Activated CD8-positive, alpha-beta T cell treated with anti-CD3 and anti-CD28 coated beads, Interleukin-2, amount 10 ng/mL, durations not matched to agents 7 days and 5 days (primary cell): ENCODE measurements around the gene ATG14. TPM values are rescaled to one million over a fixed set of nuclear protein-coding genes. Genes with fewer than 3 reads are reported as not detected.

ENCODE experiments used
- ATAC-seq: fragments of 150-1000 bp; cut with Tn5 transposase; one replicate; pipeline ENCODE4 v1.10.0; 2021; ENCODE audit warnings: moderate library complexity
- CTCF ChIA-PET: fragments of 350-600 bp; sonication (Branson Sonifier 250); formaldehyde crosslinking; loops from one replicate; lab custom pipeline; 2021; ENCODE audit warnings: antibody characterized with exemption; lab: Charles Lee
- POLR2A ChIA-PET: fragments of 350-600 bp; sonication (Branson Sonifier 250); formaldehyde crosslinking; loops from one replicate; lab custom pipeline; 2021; ENCODE audit warnings: antibody characterized with exemption; lab: Charles Lee
- DNase-seq: peaks from one replicate; pipeline ENCODE4 v3.0.0-alpha.2; 2020
- H3K27ac Mint-ChIP-seq: one replicate; pipeline ENCODE4 v1.8.0; 2021; ENCODE audit warnings: mild to moderate bottlenecking, mixed read lengths
- H3K27me3 Mint-ChIP-seq: one replicate; pipeline ENCODE4 v1.8.0; 2021; ENCODE audit warnings: low read depth, mixed read lengths
- H3K36me3 Mint-ChIP-seq: one replicate; pipeline ENCODE4 v1.8.0; 2021; ENCODE audit warnings: low read depth, mixed read lengths
- H3K4me1 Mint-ChIP-seq: one replicate; pipeline ENCODE4 v1.8.0; 2021; ENCODE audit warnings: low read depth, mixed read lengths
- H3K4me3 Mint-ChIP-seq: one replicate; pipeline ENCODE4 v1.8.0; 2021; ENCODE audit warnings: mild to moderate bottlenecking, mixed read lengths
- H3K9me3 Mint-ChIP-seq: one replicate; pipeline ENCODE4 v1.8.0; 2022; ENCODE audit warnings: mixed read lengths; ENCODE audit not compliant: insufficient read depth
- total RNA-seq, 2 experiments: library from RNA; stranded (reverse); gene quantifications; one replicate each; pipeline ENCODE4 v1.2.3, GENCODE V29; 2021

The ATG14 gene
- total RNA-seq, 2 experiments from 2014 or later, result 4.4 to 4.6 TPM

DNA sequence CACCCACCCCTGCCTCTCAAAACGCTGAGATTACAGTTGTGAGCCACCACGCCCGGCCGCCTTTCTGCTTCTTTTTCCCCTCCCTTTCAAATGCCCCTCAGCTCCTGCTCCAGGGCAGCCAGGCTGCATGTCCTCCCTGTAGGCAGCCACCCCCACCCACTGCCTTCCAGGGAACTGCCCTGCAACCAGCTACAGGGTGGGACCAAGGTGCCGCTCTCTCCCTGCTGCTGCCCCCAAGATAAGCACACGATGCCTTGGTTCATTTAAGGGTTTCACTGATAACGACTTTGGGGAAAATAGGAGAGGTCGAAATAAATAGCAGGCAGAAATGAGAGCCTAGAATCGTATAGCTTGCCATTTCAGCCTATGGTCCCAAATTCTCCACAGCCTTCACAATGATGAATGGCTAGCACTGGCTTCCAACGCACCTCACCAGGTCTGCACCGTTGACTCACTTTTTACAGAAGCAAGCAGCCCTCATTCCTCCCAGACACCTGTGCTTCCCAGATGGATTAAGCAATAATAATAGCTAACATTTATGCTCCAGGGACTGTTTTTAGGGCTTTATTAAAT is 40.7 kb downstream of the ATG14 start:
- ChIA-PET POLR2A (interaction anchor here (0.6 kb wide), 1 partner anchor 28 kb away, joined by 3 read pairs; no protein-coding TSS in a partner anchor), CTCF (interaction anchor here (3.3 kb wide), 1 partner anchor 17 kb away, joined by 14 read pairs; no protein-coding TSS in a partner anchor)
- Mint-ChIP-seq H3K27me3 (no peaks in the 10 kb centered on the region), H3K27ac (no peak overlapping the region), H3K4me3 (no peak overlapping the region), H3K9me3 (no peaks in the 10 kb centered on the region), H3K36me3 (peaks cover 25% of the 10 kb centered on the region), H3K4me1 (peaks cover 19% of the 10 kb centered on the region)
- DNase-seq (no peak), ATAC-seq (no peak)

DNA sequence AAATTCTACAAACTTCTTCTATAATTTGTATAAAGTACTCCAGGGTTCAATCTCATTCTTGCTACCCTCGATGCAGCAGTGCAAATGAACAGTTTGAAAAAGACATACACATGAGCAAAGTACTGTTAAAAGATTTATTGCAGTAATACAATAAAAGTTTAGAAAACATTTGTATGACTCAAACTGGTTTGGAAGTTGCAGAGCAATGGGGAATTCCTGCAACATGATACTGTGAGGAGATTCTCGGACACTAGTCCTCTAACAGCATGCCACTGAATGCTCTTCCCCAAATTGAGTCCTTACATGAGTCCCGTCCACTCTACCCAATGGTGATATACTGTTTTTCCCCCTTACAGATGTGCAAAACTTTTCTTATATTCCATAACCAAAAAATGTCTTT is 45.4 kb downstream of the ATG14 start:
- DNase-seq, result no peak

DNA sequence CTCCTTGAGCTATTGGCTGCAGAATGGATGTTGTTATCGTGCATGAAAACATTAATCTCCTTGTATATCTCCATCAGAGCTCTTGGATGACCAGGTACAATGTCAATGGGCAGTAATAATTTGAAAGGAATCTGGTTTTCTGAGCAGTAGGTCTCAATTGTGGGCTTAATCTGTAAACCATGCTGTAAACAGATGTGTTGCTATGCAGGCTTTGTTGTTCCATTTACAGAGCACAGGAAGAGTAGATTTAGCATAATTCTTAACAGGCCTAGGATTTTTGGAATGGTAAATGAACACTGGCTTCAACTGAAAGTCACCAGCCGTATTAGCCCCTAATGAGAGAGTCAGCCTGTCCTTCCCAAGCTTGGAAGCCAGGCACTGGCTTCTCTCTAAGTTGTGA is 50.4 kb downstream of the ATG14 start:
- Mint-ChIP-seq H3K27me3 (no peaks in the 10 kb centered on the region), H3K4me1 (peaks cover 5% of the 10 kb centered on the region), H3K36me3 (peaks cover 6% of the 10 kb centered on the region), H3K27ac (no peak overlapping the region), H3K4me3 (no peak overlapping the region), H3K9me3 (no peaks in the 10 kb centered on the region)
- ChIA-PET CTCF (interaction anchor here (0.9 to 2.8 kb wide), 7 partner anchors 9 to 116 kb away, joined by 3 to 10 read pairs (median 4); partner anchors contain the start of gene FBXO34), POLR2A (interaction anchor here (0.6 kb wide), 1 partner anchor 13 kb away, joined by 3 read pairs; no protein-coding TSS in a partner anchor)
- DNase-seq (no peak), ATAC-seq (no peak)

More for the DNA sequence above, 45.4 kb downstream of the ATG14 start:
- POLR2A ChIA-PET, result no interaction called here
- Mint-ChIP-seq H3K27ac (no peak overlapping the region), H3K9me3 (no peaks in the 10 kb centered on the region), H3K36me3 (peaks cover 22% of the 10 kb centered on the region), H3K4me3 (no peak overlapping the region), H3K4me1 (no peaks in the 10 kb centered on the region), H3K27me3 (no peaks in the 10 kb centered on the region)
- CTCF ChIA-PET, result interaction anchor here (0.9 to 2.4 kb wide), 3 partner anchors 71 to 96 kb away, joined by 3 to 9 read pairs (median 3); no protein-coding TSS in a partner anchor
- ATAC-seq, result no peak

DNA sequence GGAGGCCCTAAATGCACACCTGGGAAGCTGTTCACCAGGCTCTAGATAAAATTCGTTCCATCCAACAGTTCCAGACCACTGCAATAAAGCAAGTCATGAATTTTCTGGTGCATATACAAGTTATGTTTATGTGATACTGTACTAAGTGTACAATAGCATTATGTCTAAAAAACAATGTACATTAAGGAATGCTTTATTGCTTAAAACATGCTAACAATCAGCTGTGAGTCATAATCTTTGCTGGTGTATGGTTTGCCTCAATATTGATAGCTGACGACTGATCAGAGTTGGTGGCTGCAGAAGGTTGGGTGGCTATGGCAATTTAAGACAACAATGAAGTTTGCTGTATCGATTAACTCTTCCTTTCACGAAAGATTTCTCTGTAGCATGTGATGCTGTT is 52.3 kb downstream of the ATG14 start:
- CTCF ChIA-PET, result interaction anchor here (0.9 to 2.8 kb wide), 2 partner anchors 89 kb away, joined by 3 to 10 read pairs; partner anchors contain the start of gene FBXO34
- peaks cover 8% of the 10 kb centered on the region for H3K4me1 Mint-ChIP-seq
- POLR2A ChIA-PET, result no interaction called here
- no peak overlapping the region for H3K4me3 Mint-ChIP-seq
- DNase-seq, result no peak
- peaks cover 2% of the 10 kb centered on the region for H3K36me3 Mint-ChIP-seq
- H3K27me3 Mint-ChIP-seq, result no peaks in the 10 kb centered on the region
- H3K9me3 Mint-ChIP-seq, result no peaks in the 10 kb centered on the region
- no peak overlapping the region for H3K27ac Mint-ChIP-seq
- ATAC-seq, result no peak

DNA sequence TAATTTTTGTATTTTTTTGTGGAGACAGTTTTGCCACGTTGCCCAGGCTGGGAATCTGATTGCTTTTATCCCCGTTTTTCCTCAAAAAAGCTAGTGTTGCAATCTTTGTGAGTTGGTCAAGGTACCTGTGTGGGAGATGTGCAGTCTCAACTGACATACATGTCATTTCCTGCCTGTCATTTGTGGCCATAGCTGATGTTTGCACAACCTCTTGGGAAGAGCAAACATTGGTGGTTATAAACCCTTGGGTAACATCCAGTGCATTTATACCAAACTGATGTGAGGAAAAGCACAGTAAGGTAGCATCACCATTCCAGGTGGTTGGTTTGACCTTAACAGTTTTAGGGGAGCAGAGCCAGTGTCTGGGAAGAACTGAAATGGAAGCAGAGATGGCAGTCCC is 54.7 kb downstream of the ATG14 start:
- no peak overlapping the region for H3K4me3 Mint-ChIP-seq
- H3K27me3 Mint-ChIP-seq, result no peaks in the 10 kb centered on the region
- H3K4me1 Mint-ChIP-seq, result peaks cover 17% of the 10 kb centered on the region
- ChIA-PET POLR2A (interaction anchor here (0.9 kb wide), 1 partner anchor 18 kb away, joined by 3 read pairs; no protein-coding TSS in a partner anchor), CTCF (interaction anchor here (0.7 to 4.2 kb wide), 8 partner anchors 18 to 145 kb away, joined by 3 to 121 read pairs (median 16); partner anchors contain the start of gene FBXO34)
- no peaks in the 10 kb centered on the region for H3K9me3 Mint-ChIP-seq
- no peak overlapping the region for H3K27ac Mint-ChIP-seq
- ATAC-seq (no peak), DNase-seq (no peak)
- H3K36me3 Mint-ChIP-seq, result peaks cover 3% of the 10 kb centered on the region

DNA sequence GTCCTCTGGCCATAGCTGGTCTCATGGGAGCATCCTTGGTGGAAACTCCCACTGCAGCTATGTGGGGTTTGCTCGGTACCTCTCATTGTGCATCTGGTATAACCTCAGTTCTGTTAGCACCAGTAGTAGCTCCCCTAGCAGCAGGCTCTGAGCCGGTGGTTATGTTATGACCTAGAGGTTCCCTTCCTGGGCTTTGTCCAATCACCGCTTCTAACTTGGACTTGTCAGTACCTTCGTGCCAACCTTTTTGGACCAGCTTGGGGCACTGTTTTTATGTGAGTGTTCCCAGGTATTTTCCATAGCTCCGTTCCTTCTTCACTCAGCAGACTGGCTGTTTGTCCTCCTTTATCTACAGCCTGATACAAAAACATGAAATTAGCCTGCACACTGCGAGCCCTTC is 55.7 kb downstream of the ATG14 start:
- H3K4me1 Mint-ChIP-seq, result peaks cover 17% of the 10 kb centered on the region
- CTCF ChIA-PET, result interaction anchor here (1.2 to 4.2 kb wide), 10 partner anchors 10 to 144 kb away, joined by 3 to 121 read pairs (median 14); partner anchors contain the start of gene FBXO34
- POLR2A ChIA-PET, result interaction anchor here (0.7 to 1.7 kb wide), 2 partner anchors 16 to 17 kb away, joined by 3 to 4 read pairs; no protein-coding TSS in a partner anchor
- H3K9me3 Mint-ChIP-seq, result no peaks in the 10 kb centered on the region
- no peak overlapping the region for H3K27ac Mint-ChIP-seq
- no peaks in the 10 kb centered on the region for H3K27me3 Mint-ChIP-seq
- no peak for DNase-seq
- H3K4me3 Mint-ChIP-seq, result no peak overlapping the region
- ATAC-seq, result no peak
- peaks cover 4% of the 10 kb centered on the region for H3K36me3 Mint-ChIP-seq

DNA sequence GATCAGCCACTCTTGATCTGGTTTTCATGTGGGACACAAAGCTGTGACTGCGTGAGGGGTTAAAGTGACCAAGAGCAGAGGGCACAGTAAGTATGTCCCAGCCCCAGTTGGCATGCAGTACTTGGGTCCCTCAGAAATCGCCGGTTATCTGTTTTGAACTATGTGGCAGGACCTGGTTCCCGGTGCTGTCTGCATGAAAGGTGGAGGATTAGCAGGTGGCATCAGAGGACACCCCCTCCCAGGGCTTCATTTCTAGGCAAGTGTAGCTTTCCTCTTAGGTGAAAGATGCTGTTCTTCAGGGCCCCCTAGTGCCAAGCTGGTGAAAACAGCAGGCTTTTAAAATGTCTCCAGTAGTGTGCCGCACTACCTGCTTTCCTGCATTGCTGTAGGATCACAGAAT is 57.1 kb downstream of the ATG14 start:
- ATAC-seq (peak; percentile 90), DNase-seq (peak; percentile 72)
- H3K4me3 Mint-ChIP-seq, result no peak overlapping the region
- H3K36me3 Mint-ChIP-seq, result peaks cover 9% of the 10 kb centered on the region
- ChIA-PET POLR2A (interaction anchor here (0.7 to 1.8 kb wide), 7 partner anchors 14 to 303 kb away, joined by 3 to 10 read pairs (median 3); partner anchors contain the start of gene DLGAP5), CTCF (interaction anchor here (0.6 to 4.2 kb wide), 46 partner anchors 8 to 957 kb away, joined by 3 to 121 read pairs (median 4); partner anchors contain the start of genes ATG14, CDKN3, DLGAP5 and FBXO34)
- H3K27me3 Mint-ChIP-seq, result no peaks in the 10 kb centered on the region
- peaks cover 20% of the 10 kb centered on the region for H3K4me1 Mint-ChIP-seq
- H3K9me3 Mint-ChIP-seq, result no peaks in the 10 kb centered on the region
- H3K27ac Mint-ChIP-seq, result peak overlapping the region; percentile 66

DNA sequence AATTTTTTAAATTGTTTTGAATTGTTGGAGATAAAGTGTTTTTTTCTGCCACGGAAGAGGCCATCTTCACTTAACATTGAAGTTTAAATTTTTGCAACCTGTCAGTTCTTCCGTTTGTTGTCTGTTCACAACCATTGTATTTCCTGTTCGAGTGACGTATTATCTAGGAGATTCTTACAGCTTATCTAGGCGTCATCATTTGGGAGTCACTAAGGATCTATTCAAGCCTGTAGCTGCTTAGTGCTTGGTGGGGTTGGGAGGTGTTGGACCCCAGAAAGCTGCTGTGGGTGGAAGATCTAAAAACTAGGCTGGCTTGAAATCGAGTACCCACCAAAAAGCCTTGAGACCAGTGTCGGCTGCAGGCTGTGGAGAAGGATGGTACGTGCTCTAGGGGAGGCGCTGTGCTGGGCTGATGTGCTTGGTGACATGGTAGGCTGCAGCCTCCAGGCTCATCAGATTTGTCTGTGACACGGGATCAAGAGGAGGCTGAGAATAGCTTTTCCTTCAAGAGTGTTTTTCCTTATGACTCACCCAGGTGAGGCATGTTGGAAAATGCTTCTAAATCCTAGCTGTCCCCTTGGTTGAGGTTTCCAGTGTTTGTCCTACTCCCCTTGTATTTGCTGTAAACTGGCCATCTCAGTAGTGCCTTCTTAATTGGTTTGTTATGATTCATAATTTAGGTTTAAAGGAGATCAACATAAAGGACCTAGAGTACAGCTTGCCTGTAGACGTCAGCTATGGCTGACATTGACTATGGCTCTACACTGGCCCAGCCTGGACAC is 57.8 kb downstream of the ATG14 start:
- H3K27ac Mint-ChIP-seq, result peak overlapping the region; percentile 67
- ChIA-PET POLR2A (interaction anchor here (0.7 to 1.8 kb wide), 6 partner anchors 14 to 302 kb away, joined by 3 to 10 read pairs (median 3); partner anchors contain the start of gene DLGAP5), CTCF (interaction anchor here (0.6 to 4.2 kb wide), 45 partner anchors 8 to 957 kb away, joined by 3 to 121 read pairs (median 5); partner anchors contain the start of genes ATG14, CDKN3, DLGAP5 and FBXO34)
- DNase-seq (no peak), ATAC-seq (peak; percentile 23)
- H3K4me1 Mint-ChIP-seq, result peaks cover 25% of the 10 kb centered on the region
- H3K27me3 Mint-ChIP-seq, result no peaks in the 10 kb centered on the region
- H3K9me3 Mint-ChIP-seq, result no peaks in the 10 kb centered on the region
- peaks cover 9% of the 10 kb centered on the region for H3K36me3 Mint-ChIP-seq
- H3K4me3 Mint-ChIP-seq, result peak overlapping the region; percentile 52

DNA sequence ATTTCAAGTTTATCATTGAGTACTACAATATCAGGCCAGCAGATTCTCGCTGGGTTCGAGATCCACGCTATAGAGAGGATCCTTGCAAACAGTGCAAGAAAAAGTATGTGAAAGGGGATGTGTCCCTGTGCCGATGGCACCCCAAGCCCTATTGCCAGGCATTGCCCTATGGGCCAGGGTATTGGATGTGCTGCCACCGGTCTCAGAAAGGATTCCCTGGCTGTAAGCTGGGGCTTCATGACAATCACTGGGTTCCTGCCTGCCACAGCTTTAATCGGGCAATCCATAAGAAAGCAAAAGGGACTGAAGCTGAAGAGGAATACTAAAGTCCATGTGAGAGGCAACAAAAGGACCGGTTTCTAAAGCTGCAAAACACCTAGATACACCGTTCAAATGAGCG is 59.4 kb downstream of the ATG14 start:
- ChIA-PET POLR2A (interaction anchor here (0.6 kb wide), 1 partner anchor 15 kb away, joined by 3 read pairs; no protein-coding TSS in a partner anchor), CTCF (interaction anchor here (0.6 to 4.3 kb wide), 7 partner anchors 9 to 139 kb away, joined by 3 to 19 read pairs (median 4); no protein-coding TSS in a partner anchor)
- H3K36me3 Mint-ChIP-seq, result peaks cover 9% of the 10 kb centered on the region
- H3K4me1 Mint-ChIP-seq, result peaks cover 34% of the 10 kb centered on the region
- H3K4me3 Mint-ChIP-seq, result no peak overlapping the region
- no peaks in the 10 kb centered on the region for H3K9me3 Mint-ChIP-seq
- ATAC-seq (no peak), DNase-seq (no peak)
- H3K27me3 Mint-ChIP-seq, result no peaks in the 10 kb centered on the region
- no peak overlapping the region for H3K27ac Mint-ChIP-seq

DNA sequence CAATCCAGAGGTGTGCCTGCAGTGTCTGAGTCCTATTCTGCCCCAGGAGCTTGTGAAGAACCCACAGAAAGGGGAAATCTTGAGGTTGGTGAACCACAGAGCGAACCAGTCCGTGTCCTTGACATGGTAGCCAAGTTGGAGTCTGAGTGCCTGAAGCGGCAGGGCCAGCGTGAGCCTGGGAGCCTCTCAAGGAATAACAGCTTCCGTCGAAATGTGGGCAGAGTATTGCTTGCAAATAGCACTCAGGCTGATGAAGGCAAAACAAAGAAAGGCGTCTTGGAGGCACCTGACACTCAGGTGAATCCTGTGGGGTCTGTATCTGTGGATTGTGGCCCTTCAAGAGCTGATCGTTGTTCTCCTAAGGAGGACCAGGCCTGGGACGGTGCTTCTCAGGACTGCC is 60.5 kb downstream of the ATG14 start:
- Mint-ChIP-seq H3K27me3 (no peaks in the 10 kb centered on the region), H3K4me3 (no peak overlapping the region), H3K9me3 (no peaks in the 10 kb centered on the region), H3K27ac (no peak overlapping the region), H3K36me3 (peaks cover 9% of the 10 kb centered on the region), H3K4me1 (peaks cover 29% of the 10 kb centered on the region)
- ChIA-PET CTCF (interaction anchor here (1.4 to 4.3 kb wide), 5 partner anchors 17 to 106 kb away, joined by 4 to 19 read pairs (median 8); no protein-coding TSS in a partner anchor), POLR2A (no interaction called here)
- DNase-seq (no peak), ATAC-seq (no peak)

DNA sequence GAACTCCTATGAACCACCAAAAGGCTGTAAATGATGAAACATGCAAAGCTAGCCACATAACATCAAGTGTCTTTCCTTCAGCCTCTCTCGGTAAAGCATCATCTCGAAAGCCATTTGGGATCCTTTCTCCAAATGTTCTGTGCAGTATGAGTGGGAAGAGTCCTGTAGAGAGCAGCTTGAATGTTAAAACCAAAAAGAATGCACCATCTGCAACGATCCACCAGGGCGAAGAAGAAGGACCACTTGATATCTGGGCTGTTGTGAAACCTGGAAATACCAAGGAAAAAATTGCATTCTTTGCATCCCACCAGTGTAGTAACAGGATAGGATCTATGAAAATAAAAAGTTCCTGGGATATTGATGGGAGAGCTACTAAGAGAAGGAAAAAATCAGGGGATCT is 61.2 kb downstream of the ATG14 start:
- H3K27ac Mint-ChIP-seq, result no peak overlapping the region
- H3K36me3 Mint-ChIP-seq, result peaks cover 9% of the 10 kb centered on the region
- ChIA-PET CTCF (interaction anchor here (0.7 to 4.3 kb wide), 12 partner anchors 10 to 105 kb away, joined by 3 to 19 read pairs (median 4); no protein-coding TSS in a partner anchor), POLR2A (interaction anchor here (0.8 kb wide), 1 partner anchor 79 kb away, joined by 3 read pairs; no protein-coding TSS in a partner anchor)
- peaks cover 29% of the 10 kb centered on the region for H3K4me1 Mint-ChIP-seq
- H3K4me3 Mint-ChIP-seq, result no peak overlapping the region
- H3K9me3 Mint-ChIP-seq, result no peaks in the 10 kb centered on the region
- no peak for ATAC-seq
- no peak for DNase-seq
- no peaks in the 10 kb centered on the region for H3K27me3 Mint-ChIP-seq
